Measurements from ENCODE around the gene DYNC1LI1. TPM values are rescaled to one million over a fixed set of nuclear protein-coding genes. Genes with fewer than 3 reads are reported as not detected.
A peak's percentile ranks its signal among the peaks of the same experiment; 100 is the strongest.

The DYNC1LI1 gene
- total and polyA plus RNA-seq, 9 of the 15 experiments (the other 6 are each of a cell fraction or from before 2014, with no cell fraction given), result 21.0 to 85.4 (median 61.3) TPM

- TF ChIP-seq HOXB6 (CRISPR knock-in tag; IDR thresholded peaks at IDR 0.05; ENCODE audit: borderline replicate concordance) (no peak), ZNF431 (CRISPR knock-in tag; IDR thresholded peaks at IDR 0.05) (no peak), MCM2 (IDR thresholded peaks at IDR 0.05; ENCODE audit: low read depth) (no peak)
These were observed 75.6 kb downstream of the DYNC1LI1 start (continued) for GRCh38 chr3:32495085-32495484.

DNA sequence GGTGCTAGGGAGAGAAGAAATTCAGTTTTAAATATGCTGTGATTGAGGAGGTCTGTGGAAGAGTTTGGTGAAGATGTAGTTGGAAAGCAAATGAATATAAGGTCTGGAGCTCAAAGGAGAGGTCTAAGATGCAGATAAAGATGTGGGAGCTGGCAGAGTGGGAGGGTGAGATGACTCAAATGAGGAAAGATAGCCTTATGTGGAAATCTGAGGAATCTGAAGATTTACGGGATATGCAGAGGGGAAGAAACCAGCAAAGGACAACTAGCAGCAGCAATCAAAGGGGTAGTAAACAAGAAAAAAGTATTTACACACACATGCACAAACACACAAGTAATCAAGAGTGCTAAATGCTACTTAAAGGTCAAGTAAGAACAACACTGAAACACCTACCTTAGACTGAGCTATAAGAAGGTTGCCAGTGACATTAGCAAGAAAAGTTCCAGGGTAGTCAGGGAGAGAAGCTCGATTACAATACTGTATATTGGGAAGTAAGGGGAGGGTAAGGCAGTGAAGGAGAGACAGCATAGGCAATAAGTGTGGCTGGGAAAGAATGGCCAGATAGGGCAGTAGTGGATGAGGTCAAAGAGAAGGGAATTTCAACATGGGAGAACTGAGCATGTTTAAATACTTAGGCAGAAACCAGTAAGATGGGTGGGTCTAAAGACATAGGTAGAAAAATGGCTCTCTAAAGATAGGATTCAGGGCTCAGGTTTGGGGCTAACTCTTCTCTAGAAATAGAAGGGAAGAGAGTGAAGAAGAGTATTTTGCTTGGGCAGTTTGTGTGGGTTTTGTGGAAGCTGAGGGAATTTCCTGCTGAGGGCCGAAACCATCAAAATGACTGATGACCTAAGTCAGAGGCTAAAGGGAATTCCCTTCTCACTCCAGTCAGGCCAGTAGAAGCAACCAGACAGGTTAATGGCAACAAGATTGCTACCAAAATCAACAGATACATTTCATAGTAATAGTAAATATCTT is 76.9 kb downstream of the DYNC1LI1 start:
- no peaks in the 10 kb centered on the region for H3K27me3 ChIP-seq (ENCODE audit: control insufficient read depth in 2 of 2, insufficient read depth in 2 of 2, low read length in 2 of 2)
- peaks cover 19% of the 10 kb centered on the region for H3K79me2 ChIP-seq (ENCODE audit: control insufficient read depth, insufficient read depth, low read length)
- no peak; the same call in 2 of the 3 replicates for ATAC-seq
- H3K4me3 ChIP-seq, result no peak overlapping the region
- ChIA-PET CTCF (ENCODE audit: low intra/inter-chr PET ratio) (no interaction called here), POLR2A (interaction anchor here (1.4 kb wide), 1 partner anchor 9 kb away, joined by 3 read pairs; no protein-coding TSS in a partner anchor)
- no peaks in the 10 kb centered on the region; the same call in 1 of the 2 replicates for H4K20me1 ChIP-seq (replicated peaks; ENCODE audit: control insufficient read depth, insufficient read depth, low read length)
- no TSS peak for BruUV-seq (replicated peaks)
- no peak overlapping the region for H2AFZ ChIP-seq (ENCODE audit: low read depth, low read length)
- no peak overlapping the region for H3K27ac ChIP-seq (ENCODE audit: extremely low read depth, low read depth, low read length)
- H3K4me2 ChIP-seq (ENCODE audit: insufficient read depth, low read length), result 0 out of 2 replicates have a peak overlapping the region, but pooled peaks have one; percentile 1
- H3K9ac ChIP-seq (ENCODE audit: insufficient read depth in 1 of 2, low read depth in 2 of 2, low read length in 2 of 2), result no peak overlapping the region
- peaks cover 9 to 20% of the 10 kb centered on the region in 2 experiments for H3K4me1 ChIP-seq (replicated peaks in 1 of 2; ENCODE audit: control insufficient read depth in 2 of 2, insufficient read depth in 2 of 2, low read length in 2 of 2)
- H3K9me1 ChIP-seq (ENCODE audit: control insufficient read depth, insufficient read depth, low read length), result no peaks in the 10 kb centered on the region
- intact Hi-C loops (cut with micrococcal nuclease), result no loop called here
- in situ Hi-C loops (cut with MboI), result no loop called here
- FAIRE-seq, result no peak
- H3K9me3 ChIP-seq (replicated peaks; ENCODE audit: control insufficient read depth, insufficient read depth, low read depth, low read length), result no peaks in the 10 kb centered on the region
- H3K36me3 ChIP-seq (ENCODE audit: control insufficient read depth, insufficient read depth, low read length), result peaks cover 12% of the 10 kb centered on the region
- DNase-seq (ENCODE audit: extremely low read depth in 1 of 4, low spot score in 3 of 4), result no peak
- 44% methylated on average over 3 of the region's 3 CpGs for WGBS (ENCODE audit: insufficient coverage, low coverage, missing lambda C conversion rate)
- TF ChIP-seq, protein P1, sequence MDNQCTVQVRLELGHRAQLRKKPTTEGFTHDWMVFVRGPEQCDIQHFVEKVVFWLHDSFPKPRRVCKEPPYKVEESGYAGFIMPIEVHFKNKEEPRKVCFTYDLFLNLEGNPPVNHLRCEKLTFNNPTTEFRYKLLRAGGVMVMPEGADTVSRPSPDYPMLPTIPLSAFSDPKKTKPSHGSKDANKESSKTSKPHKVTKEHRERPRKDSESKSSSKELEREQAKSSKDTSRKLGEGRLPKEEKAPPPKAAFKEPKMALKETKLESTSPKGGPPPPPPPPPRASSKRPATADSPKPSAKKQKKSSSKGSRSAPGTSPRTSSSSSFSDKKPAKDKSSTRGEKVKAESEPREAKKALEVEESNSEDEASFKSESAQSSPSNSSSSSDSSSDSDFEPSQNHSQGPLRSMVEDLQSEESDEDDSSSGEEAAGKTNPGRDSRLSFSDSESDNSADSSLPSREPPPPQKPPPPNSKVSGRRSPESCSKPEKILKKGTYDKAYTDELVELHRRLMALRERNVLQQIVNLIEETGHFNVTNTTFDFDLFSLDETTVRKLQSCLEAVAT (IDR thresholded peaks at IDR 0.05), result 0 out of 4 replicates have a peak, but pooled peaks of 1 of the 2 experiments have one; percentile 40
- TF ChIP-seq, protein P2, sequence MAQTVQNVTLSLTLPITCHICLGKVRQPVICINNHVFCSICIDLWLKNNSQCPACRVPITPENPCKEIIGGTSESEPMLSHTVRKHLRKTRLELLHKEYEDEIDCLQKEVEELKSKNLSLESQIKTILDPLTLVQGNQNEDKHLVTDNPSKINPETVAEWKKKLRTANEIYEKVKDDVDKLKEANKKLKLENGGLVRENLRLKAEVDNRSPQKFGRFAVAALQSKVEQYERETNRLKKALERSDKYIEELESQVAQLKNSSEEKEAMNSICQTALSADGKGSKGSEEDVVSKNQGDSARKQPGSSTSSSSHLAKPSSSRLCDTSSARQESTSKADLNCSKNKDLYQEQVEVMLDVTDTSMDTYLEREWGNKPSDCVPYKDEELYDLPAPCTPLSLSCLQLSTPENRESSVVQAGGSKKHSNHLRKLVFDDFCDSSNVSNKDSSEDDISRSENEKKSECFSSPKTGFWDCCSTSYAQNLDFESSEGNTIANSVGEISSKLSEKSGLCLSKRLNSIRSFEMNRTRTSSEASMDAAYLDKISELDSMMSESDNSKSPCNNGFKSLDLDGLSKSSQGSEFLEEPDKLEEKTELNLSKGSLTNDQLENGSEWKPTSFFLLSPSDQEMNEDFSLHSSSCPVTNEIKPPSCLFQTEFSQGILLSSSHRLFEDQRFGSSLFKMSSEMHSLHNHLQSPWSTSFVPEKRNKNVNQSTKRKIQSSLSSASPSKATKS (CRISPR knock-in tag; IDR thresholded peaks at IDR 0.05), result no peak
- TF ChIP-seq THAP7 (CRISPR knock-in tag; IDR thresholded peaks at IDR 0.05) (no peak), CBX3 (IDR thresholded peaks at IDR 0.05; ENCODE audit: borderline replicate concordance in 1 of 2, low read length in 2 of 2) (no peak), E4F1 (CRISPR knock-in tag; IDR thresholded peaks at IDR 0.05; ENCODE audit: borderline replicate concordance) (no peak)

Data from K562 (cell line).